ENCODE results near the gene ARHGAP22.

GRCh38 chr10:48461623-48462481 lies 143.0 kb downstream of the ARHGAP22 start:
- no peak for TF ChIP-seq CTCF (IDR thresholded peaks at IDR 0.05)
- TF ChIP-seq POLR2A (IDR thresholded peaks at IDR 0.05) = no peak
